Mesodermal cell (in vitro differentiated cells): Measurements from ENCODE around the gene ANKRD1.

Source experiments
- H3K27ac ChIP-seq: 2 replicates; pipeline ENCODE4 v1.7.0; 2013; ENCODE audit warnings: mild to moderate bottlenecking, low read depth, low read length, moderate library complexity; ENCODE audit not compliant: severe bottlenecking
- H3K36me3 ChIP-seq: 2 replicates; pipeline ENCODE4 v1.7.1; 2013; ENCODE audit warnings: mild to moderate bottlenecking, low read length, moderate library complexity; ENCODE audit not compliant: control insufficient read depth, insufficient read depth
- H3K4me1 ChIP-seq: one replicate; pipeline ENCODE4 v1.7.1; 2013; ENCODE audit warnings: mild to moderate bottlenecking, low read length; ENCODE audit not compliant: insufficient read depth, control insufficient read depth, poor library complexity, severe bottlenecking
- H3K4me3 ChIP-seq: 2 replicates; pipeline ENCODE4 v1.7.0; 2013; ENCODE audit warnings: low read length, control low read depth, mild to moderate bottlenecking; ENCODE audit not compliant: insufficient read depth, poor library complexity, severe bottlenecking; ENCODE audit errors: extremely low read depth
- H3K9me3 ChIP-seq: 2 replicates; pipeline ENCODE4 v1.7.1; 2013; ENCODE audit warnings: mild to moderate bottlenecking, low read length, moderate library complexity; ENCODE audit not compliant: control insufficient read depth
- WGBS, 2 experiments: methylation state at CpG; one replicate each; pipeline ENCODE4 v1.1.5; 2013; ENCODE audit warnings: missing lambda C conversion rate in 2 of 2; ENCODE audit not compliant: insufficient coverage in 2 of 2; 5-methylcytosine and 5-hydroxymethylcytosine counted together

ANKRD1 gene

GRCh38 chr10:90919683-90920574, 958 bp downstream of the ANKRD1 start:
- 51 to 59% methylated on average over 4 to 6 of the region's 8 CpGs for WGBS, 2 experiments
- Histone ChIP-seq H3K9me3 (no peaks in the 10 kb centered on the region), H3K4me1 (peaks cover 19% of the 10 kb centered on the region), H3K27ac (peak overlapping the region; percentile 94), H3K4me3 (peak overlapping the region; percentile 62), H3K36me3 (peaks cover 52% of the 10 kb centered on the region)

- 83 to 89% methylated on average over 3 of the region's 3 CpGs for WGBS, 2 experiments
- H3K27ac ChIP-seq, result peak overlapping the region; percentile 94
- peaks cover 19% of the 10 kb centered on the region for H3K4me1 ChIP-seq
- no peaks in the 10 kb centered on the region for H3K9me3 ChIP-seq
- peak overlapping the region; percentile 62 for H3K4me3 ChIP-seq
- H3K36me3 ChIP-seq, result peaks cover 65% of the 10 kb centered on the region
Measured at GRCh38 chr10:90917968-90918318, 2.9 kb downstream of the ANKRD1 start.

- peaks cover 19% of the 10 kb centered on the region for H3K4me1 ChIP-seq
- H3K4me3 ChIP-seq, result peak overlapping the region; percentile 62
- H3K9me3 ChIP-seq, result no peaks in the 10 kb centered on the region
- WGBS, 2 experiments, result 85 to 93% methylated on average over 2 to 4 of the region's 8 CpGs
- H3K27ac ChIP-seq, result peak overlapping the region; percentile 51
- peaks cover 65% of the 10 kb centered on the region for H3K36me3 ChIP-seq
Measured at GRCh38 chr10:90917238-90917967, 3.5 kb downstream of the ANKRD1 start.

GRCh38 chr10:90916392-90917237, 4.3 kb downstream of the ANKRD1 start:
- H3K4me1 ChIP-seq, result peaks cover 13% of the 10 kb centered on the region
- peak overlapping the region; percentile 55 for H3K27ac ChIP-seq
- 93 to 100% methylated on average over 2 to 3 of the region's 6 CpGs for WGBS, 2 experiments
- H3K9me3 ChIP-seq, result no peaks in the 10 kb centered on the region
- peaks cover 68% of the 10 kb centered on the region for H3K36me3 ChIP-seq
- peak overlapping the region; percentile 62 for H3K4me3 ChIP-seq

GRCh38 chr10:90915766-90916075, 5.2 kb downstream of the ANKRD1 start:
- 96% methylated on average over 7 to 9 of the region's 11 CpGs for WGBS, 2 experiments
- peaks cover 68% of the 10 kb centered on the region for H3K36me3 ChIP-seq
- no peak overlapping the region for H3K27ac ChIP-seq
- H3K9me3 ChIP-seq, result no peaks in the 10 kb centered on the region
- H3K4me1 ChIP-seq, result peaks cover 13% of the 10 kb centered on the region
- no peak overlapping the region for H3K4me3 ChIP-seq

GRCh38 chr10:90914992-90915765, 5.7 kb downstream of the ANKRD1 start:
- peaks cover 65% of the 10 kb centered on the region for H3K36me3 ChIP-seq

GRCh38 chr10:90913774-90914420, 7.0 kb downstream of the ANKRD1 start:
- Histone ChIP-seq H3K36me3 (peaks cover 54% of the 10 kb centered on the region), H3K27ac (no peak overlapping the region), H3K4me3 (no peak overlapping the region), H3K4me1 (peaks cover 13% of the 10 kb centered on the region), H3K9me3 (no peaks in the 10 kb centered on the region)
- WGBS, 2 experiments, result 80% methylated on average over 2 of the region's 2 CpGs; no CpG with 5 or more reads in 1 of the 2 experiments

More at GRCh38 chr10:90914992-90915765, 5.7 kb downstream of the ANKRD1 start:
- H3K4me3 ChIP-seq, result no peak overlapping the region
- H3K27ac ChIP-seq, result no peak overlapping the region
- H3K4me1 ChIP-seq, result peaks cover 13% of the 10 kb centered on the region
- no peaks in the 10 kb centered on the region for H3K9me3 ChIP-seq
- 92 to 99% methylated on average over 9 to 10 of the region's 10 CpGs for WGBS, 2 experiments

GRCh38 chr10:90912854-90913479, 7.9 kb downstream of the ANKRD1 start:
- H3K27ac ChIP-seq, result no peak overlapping the region
- H3K4me1 ChIP-seq, result peaks cover 13% of the 10 kb centered on the region

GRCh38 chr10:90912174-90912573, 8.7 kb downstream of the ANKRD1 start:
- peaks cover 12% of the 10 kb centered on the region for H3K4me1 ChIP-seq
- no peak overlapping the region for H3K4me3 ChIP-seq
- WGBS, 2 experiments, result no CpG with 5 or more reads among the region's 4 CpGs
- peaks cover 44% of the 10 kb centered on the region for H3K36me3 ChIP-seq
- H3K9me3 ChIP-seq, result no peaks in the 10 kb centered on the region
- peak overlapping the region; percentile 55 for H3K27ac ChIP-seq

More at GRCh38 chr10:90912854-90913479, 7.9 kb downstream of the ANKRD1 start:
- peaks cover 45% of the 10 kb centered on the region for H3K36me3 ChIP-seq
- no peak overlapping the region for H3K4me3 ChIP-seq
- H3K9me3 ChIP-seq, result no peaks in the 10 kb centered on the region
- WGBS, 2 experiments, result 87 to 94% methylated on average over 6 to 7 of the region's 7 CpGs
